Ascending aorta (tissue), 2 donors: ENCODE measurements around the gene MIPOL1. TPM values are rescaled to one million over a fixed set of nuclear protein-coding genes. Genes with fewer than 3 reads are reported as not detected.
"Not testable (repeated sequence)": the region's sequence is repeated elsewhere in the genome, so short reads cannot be mapped to it uniquely, and the experiment has no call there.

Experiments
- DNase-seq, 2 donors: peaks; one replicate each; pipeline ENCODE4 v3.0.0-alpha.2; 2019; ENCODE audit warnings: low spot score in 2 of 2
- H3K27ac ChIP-seq, 2 donors: fragments of 200-600 bp; sonication (generic); one replicate each; pipeline ENCODE4 v1.5.1; 2016 to 2017; ENCODE audit warnings: mild to moderate bottlenecking in 1 of 2
- H3K27me3 ChIP-seq: fragments of 200-600 bp; sonication (generic); one replicate; pipeline ENCODE4 v1.5.1; 2017
- H3K36me3 ChIP-seq, 2 donors: fragments of 200-600 bp; sonication (generic); one replicate each; pipeline ENCODE4 v1.5.1; 2016
- H3K4me1 ChIP-seq, 2 donors: fragments of 200-600 bp; sonication (generic); one replicate each; pipeline ENCODE4 v1.5.1; 2016 to 2017; ENCODE audit warnings: mild to moderate bottlenecking in 1 of 2
- H3K4me3 ChIP-seq, 2 donors: fragments of 200-600 bp; sonication (generic); one replicate each; pipeline ENCODE4 v1.5.1; 2016 to 2017; ENCODE audit warnings: mild to moderate bottlenecking in 1 of 2
- H3K9me3 ChIP-seq, 2 donors: fragments of 200-600 bp; sonication (generic); one replicate each; pipeline ENCODE4 v1.5.1; 2016
- CTCF ChIP-seq, 3 experiments: fragments of 200-600 bp in 2 of 3; fragments of 450-650 bp in 1 of 3; sonication (generic) in 2 of 3; IDR thresholded peaks; one replicate each; pipeline ENCODE4 v1.5.1; 2016 to 2019; ENCODE audit warnings: antibody characterized with exemption in 3 of 3, mild to moderate bottlenecking in 1 of 3, moderate library complexity in 1 of 3
- intact Hi-C: fragments of 100-400 bp; cut with DNase I; formaldehyde crosslinking; loops from one replicate; pipeline ENCODE4 v1.15.1; 2023
- total RNA-seq: library from RNA; depleted of rRNA; stranded (reverse); fragments of >200 nt; gene quantifications from one replicate; pipeline ENCODE4 v1.1.0, GENCODE V29; 2016

Gene MIPOL1
- 8.6 TPM for total RNA-seq

GRCh38 chr14:37197421-37198272 is at the start of gene MIPOL1:
Gene MIPOL1, plus strand, starts transcription at chr14:37197937. Its CDS starts 49,952 bp downstream, at chr14:37247889.
- H3K4me3 ChIP-seq, result peak within 1 kb of the TSS; percentile 69 to 71
- no peaks in the 10 kb centered on the region for H3K36me3 ChIP-seq
- no peaks in the 10 kb centered on the region for H3K9me3 ChIP-seq
- intact Hi-C loops, result loop anchor here (2.0 to 5.0 kb wide), 2 partner anchors 25 to 1390 kb away; partner anchors contain the start of genes RALGAPA1 and SLC25A21
- H3K27ac ChIP-seq, result peak within 1 kb of the TSS; percentile 87 to 91
- peaks cover 0 to 2% of the 10 kb centered on the region in 2 donors for H3K4me1 ChIP-seq
- DNase-seq, result peak; percentile 18 to 90
- TF ChIP-seq CTCF (IDR thresholded peaks at IDR 0.05), result peak in 2 of 3 experiments; percentile 25 to 58
- no peaks in the 10 kb centered on the region for H3K27me3 ChIP-seq

- DNase-seq, result no peak
- Histone ChIP-seq H3K4me3 (no peak overlapping the region), H3K9me3 (peaks cover 0 to 7% of the 10 kb centered on the region in 2 donors), H3K4me1 (no peaks in the 10 kb centered on the region), H3K27ac (no peak overlapping the region), H3K27me3 (no peaks in the 10 kb centered on the region), H3K36me3 (no peaks in the 10 kb centered on the region)
- peak in 2 of 3 experiments; percentile 54 to 74 for TF ChIP-seq CTCF (IDR thresholded peaks at IDR 0.05)
- intact Hi-C loops, result loop anchor here (1.0 kb wide), 1 partner anchor 503 kb away; no protein-coding TSS in a partner anchor
These were observed 47.3 kb upstream of the MIPOL1 start for GRCh38 chr14:37150414-37150813.

GRCh38 chr14:37153005-37153404 is 44.7 kb upstream of the MIPOL1 start:
- H3K9me3 ChIP-seq, result peaks cover 0 to 15% of the 10 kb centered on the region in 2 donors
- intact Hi-C loops, result loop anchor here (2.0 kb wide), 1 partner anchor 600 kb away; no protein-coding TSS in a partner anchor
- no peak for DNase-seq
- TF ChIP-seq CTCF (IDR thresholded peaks at IDR 0.05), result no peak
- H3K27ac ChIP-seq, result no peak overlapping the region
- H3K4me3 ChIP-seq, result no peak overlapping the region
- no peaks in the 10 kb centered on the region for H3K27me3 ChIP-seq
- H3K36me3 ChIP-seq, result no peaks in the 10 kb centered on the region
- H3K4me1 ChIP-seq, result no peaks in the 10 kb centered on the region

GRCh38 chr14:37153483-37153882 is 44.3 kb upstream of the MIPOL1 start:
- TF ChIP-seq CTCF (IDR thresholded peaks at IDR 0.05), result no peak
- Histone ChIP-seq H3K27ac (no peak overlapping the region), H3K4me1 (no peaks in the 10 kb centered on the region), H3K9me3 (peaks cover 0 to 15% of the 10 kb centered on the region in 2 donors), H3K4me3 (no peak overlapping the region), H3K27me3 (no peaks in the 10 kb centered on the region), H3K36me3 (no peaks in the 10 kb centered on the region)
- DNase-seq, result no peak
- intact Hi-C loops, result loop anchor here (2.0 kb wide), 1 partner anchor 601 kb away; no protein-coding TSS in a partner anchor

- Histone ChIP-seq H3K4me3 (no peak overlapping the region), H3K4me1 (no peaks in the 10 kb centered on the region), H3K27ac (no peak overlapping the region), H3K36me3 (no peaks in the 10 kb centered on the region), H3K27me3 (no peaks in the 10 kb centered on the region), H3K9me3 (peaks cover 0 to 15% of the 10 kb centered on the region in 2 donors)
- TF ChIP-seq CTCF (IDR thresholded peaks at IDR 0.05), result no peak
- intact Hi-C loops, result no loop called here
- DNase-seq, result no peak
These were observed 39.8 kb upstream of the MIPOL1 start for GRCh38 chr14:37157987-37158386.

- H3K4me1 ChIP-seq, intact Hi-C loops, H3K27me3 ChIP-seq, H3K9me3 ChIP-seq, H3K27ac ChIP-seq, DNase-seq, H3K4me3 ChIP-seq, H3K36me3 ChIP-seq: not testable (repeated sequence)
These were observed 35.4 kb upstream of the MIPOL1 start for GRCh38 chr14:37162307-37162706.
